GM18526 (cell line): ENCODE data around the gene POC1A.

ENCODE experiments used
- POLR2A ChIP-seq: IDR thresholded peaks from 3 replicates; pipeline ENCODE4 v1.6.1; 2011; ENCODE audit not compliant: insufficient read length; ENCODE audit errors: extremely low read depth

Gene POC1A

GRCh38 chr3:52067046-52067445 lies 87.2 kb downstream of the POC1A start:
- TF ChIP-seq POLR2A, result no peak

- no peak for TF ChIP-seq POLR2A
Observed at GRCh38 chr3:52065264-52065756, 88.9 kb downstream of the POC1A start.

GRCh38 chr3:52064561-52064960 lies 89.7 kb downstream of the POC1A start:
- no peak for TF ChIP-seq POLR2A

GRCh38 chr3:52063026-52063723 lies 91.0 kb downstream of the POC1A start:
- TF ChIP-seq POLR2A, result no peak

GRCh38 chr3:52062505-52062904 lies 91.7 kb downstream of the POC1A start:
- TF ChIP-seq POLR2A, result no peak

- no peak for TF ChIP-seq POLR2A
Observed at GRCh38 chr3:52061121-52061910, 92.9 kb downstream of the POC1A start.

- no peak for TF ChIP-seq POLR2A
Observed at GRCh38 chr3:52059781-52060180, 94.4 kb downstream of the POC1A start.

- no peak for TF ChIP-seq POLR2A
Observed at GRCh38 chr3:52057812-52058495, 96.3 kb downstream of the POC1A start.

GRCh38 chr3:52056968-52057811 lies 97.0 kb downstream of the POC1A start:
- peak; percentile 38 for TF ChIP-seq POLR2A

GRCh38 chr3:52056521-52056967 lies 97.7 kb downstream of the POC1A start, which contains the start of gene DUSP7:
DUSP7 (minus strand) TSS chr3:52056571; CDS start chr3:52056366, 205 bp downstream.
- TF ChIP-seq POLR2A, result no peak

- no peak for TF ChIP-seq POLR2A
Observed at GRCh38 chr3:52055537-52056351, 98.5 kb downstream of the POC1A start.

- TF ChIP-seq POLR2A, result no peak
Observed at GRCh38 chr3:52054661-52055511, 99.3 kb downstream of the POC1A start.
